ENCODE results near the gene GLMP. TPM values are rescaled to one million over a fixed set of nuclear protein-coding genes. Genes with fewer than 3 reads are reported as not detected.

Gene GLMP
- polyA plus RNA-seq, 12 donors: 12.7 to 57.9 (median 21.4) TPM; not detected in 1

GRCh38 chr1:156291226-156292061, 4.0 kb downstream of the GLMP start:
- peak; percentile 85 for DNase-seq

- DNase-seq: no peak
Observed at GRCh38 chr1:156289857-156290256, 5.6 kb downstream of the GLMP start.

- no peak for DNase-seq
Observed at GRCh38 chr1:156286061-156286460, 9.4 kb downstream of the GLMP start.

- no peak for DNase-seq
Observed at GRCh38 chr1:156285437-156285836, 10.0 kb downstream of the GLMP start.

- DNase-seq: no peak
Observed at GRCh38 chr1:156284757-156285156, 10.7 kb downstream of the GLMP start.

GRCh38 chr1:156284112-156284511, 11.4 kb downstream of the GLMP start, which contains the start of gene TMEM79:
Gene TMEM79 (plus strand): TSS chr1:156284325. CDS start chr1:156285227, 902 bp downstream.
- no peak for DNase-seq

GRCh38 chr1:156283521-156283920, 12.0 kb downstream of the GLMP start:
- DNase-seq: no peak

- DNase-seq: peak; percentile 99
Observed at GRCh38 chr1:156282479-156283222, 12.8 kb downstream of the GLMP start, which contains the start of gene SMG5. Gene SMG5 (minus strand): TSS chr1:156282825. CDS start chr1:156282680, 145 bp downstream.

GRCh38 chr1:156281693-156282478, 13.6 kb downstream of the GLMP start:
- DNase-seq: no peak

GRCh38 chr1:156281281-156281680, 14.2 kb downstream of the GLMP start:
- no peak for DNase-seq

GRCh38 chr1:156279837-156280236, 15.6 kb downstream of the GLMP start:
- DNase-seq: no peak

- no peak for DNase-seq
Observed at GRCh38 chr1:156276966-156277381, 18.5 kb downstream of the GLMP start.

- no peak for DNase-seq
Observed at GRCh38 chr1:156276532-156276931, 18.9 kb downstream of the GLMP start.

GRCh38 chr1:156270314-156270713, 25.2 kb downstream of the GLMP start:
- no peak for DNase-seq

GRCh38 chr1:156268336-156268735, 27.1 kb downstream of the GLMP start:
- no peak for DNase-seq

- no peak for DNase-seq
Observed at GRCh38 chr1:156266051-156266450, 29.4 kb downstream of the GLMP start.

- DNase-seq: no peak
Observed at GRCh38 chr1:156263288-156263655, 32.2 kb downstream of the GLMP start.

- DNase-seq: no peak
Observed at GRCh38 chr1:156262461-156263287, 32.8 kb downstream of the GLMP start.

- DNase-seq: no peak
Observed at GRCh38 chr1:156260896-156261295, 34.6 kb downstream of the GLMP start.

- no peak for DNase-seq
Observed at GRCh38 chr1:156259805-156260204, 35.7 kb downstream of the GLMP start.

GRCh38 chr1:156258859-156259258, 36.6 kb downstream of the GLMP start:
- DNase-seq: no peak

Data from muscle of arm (tissue), 12 donors.